SK-MEL-5 (cell line): ENCODE results near the gene WWC1. TPM values are rescaled to one million over a fixed set of nuclear protein-coding genes. Genes with fewer than 3 reads are reported as not detected.

Experiments
- DNase-seq: peaks from one replicate; pipeline ENCODE4 v3.0.0-alpha.2; 2016; ENCODE audit warnings: low read depth, low spot score
- in situ Hi-C: cut with HindIII; loops from 2 replicates; pipeline ENCODE4 v1.10.0; 2016; ENCODE audit warnings: low sequenced_read_pairs, high pct_unique_total_duplicates, low pct_unique_long_range_greater_than_20kb
- total RNA-seq: library from RNA; depleted of rRNA; stranded (reverse); fragments of >200 nt; shearing (Covaris generic); gene quantifications from 2 replicates; pipeline ENCODE4 v1.2.3, GENCODE V29; 2014

Gene WWC1
- total RNA-seq, 1 experiment from 2014 or later, result 12.7 TPM

DNA sequence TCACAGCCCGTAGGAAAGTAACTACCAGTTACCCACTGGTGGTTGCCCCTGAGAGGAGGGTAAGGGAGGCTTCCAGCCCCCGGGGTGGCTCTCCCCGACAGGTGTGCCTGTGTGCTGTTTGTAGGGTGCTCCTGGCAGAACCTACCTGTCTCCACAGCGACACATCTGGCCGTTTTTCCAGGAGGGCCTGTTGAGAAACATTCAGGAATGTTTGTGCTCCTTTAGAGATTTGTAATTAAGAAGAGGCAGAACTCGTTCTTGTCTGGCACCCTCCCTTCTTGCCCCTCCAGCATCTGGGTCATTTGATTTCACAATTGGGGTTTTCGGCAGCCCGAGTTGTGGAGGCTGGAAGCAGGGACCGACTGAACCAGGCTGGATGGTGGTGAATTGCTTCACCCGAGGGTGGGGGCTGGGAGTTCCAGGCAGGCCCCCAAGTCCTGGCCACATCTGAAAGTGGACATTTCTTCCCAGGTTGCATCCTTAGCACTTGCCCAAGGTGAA, 74.2 kb downstream of the WWC1 start:
- no peak for DNase-seq
- in situ Hi-C loops, result no loop called here

DNA sequence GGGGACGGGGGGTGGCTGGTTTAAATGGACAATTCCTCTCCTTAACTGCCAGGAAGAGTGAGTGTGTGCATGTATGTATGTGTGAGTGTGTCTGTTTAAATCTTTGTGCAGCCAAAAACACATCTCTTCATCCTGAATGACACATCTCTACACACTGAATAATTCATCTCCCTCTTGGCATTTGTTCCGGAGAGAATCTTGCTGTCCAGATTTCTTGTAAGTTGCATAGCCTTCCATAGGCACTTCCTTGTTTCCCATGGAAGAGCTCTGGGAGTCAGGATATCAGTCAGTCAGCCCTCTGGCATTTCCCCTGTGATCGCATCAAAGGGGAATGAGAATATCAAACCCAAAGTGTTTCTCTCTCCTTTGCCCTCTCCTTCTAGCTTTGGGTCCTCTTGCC, 74.7 kb downstream of the WWC1 start:
- peak; percentile 49 for DNase-seq
- in situ Hi-C loops, result no loop called here

DNA sequence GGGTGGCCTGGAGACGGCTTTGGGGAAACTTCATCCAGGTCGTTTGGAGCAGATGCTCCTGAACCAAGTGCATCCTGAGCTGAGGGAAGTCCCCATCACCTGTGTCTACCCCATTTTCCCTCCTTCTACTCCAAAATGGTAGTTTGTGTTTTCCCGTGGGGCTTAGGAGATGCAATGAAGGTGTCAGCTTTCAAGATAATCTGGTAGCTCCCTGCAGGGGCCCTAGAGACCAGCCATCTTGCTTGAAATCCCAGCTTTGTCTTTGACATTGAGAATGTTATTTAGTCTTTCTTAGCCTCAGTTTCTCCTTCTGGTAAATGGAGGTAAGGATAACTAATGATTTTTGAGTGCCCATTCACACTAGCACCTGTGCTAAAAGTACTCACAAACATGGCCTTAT, 77.4 kb downstream of the WWC1 start:
- no peak for DNase-seq
- in situ Hi-C loops, result no loop called here

DNA sequence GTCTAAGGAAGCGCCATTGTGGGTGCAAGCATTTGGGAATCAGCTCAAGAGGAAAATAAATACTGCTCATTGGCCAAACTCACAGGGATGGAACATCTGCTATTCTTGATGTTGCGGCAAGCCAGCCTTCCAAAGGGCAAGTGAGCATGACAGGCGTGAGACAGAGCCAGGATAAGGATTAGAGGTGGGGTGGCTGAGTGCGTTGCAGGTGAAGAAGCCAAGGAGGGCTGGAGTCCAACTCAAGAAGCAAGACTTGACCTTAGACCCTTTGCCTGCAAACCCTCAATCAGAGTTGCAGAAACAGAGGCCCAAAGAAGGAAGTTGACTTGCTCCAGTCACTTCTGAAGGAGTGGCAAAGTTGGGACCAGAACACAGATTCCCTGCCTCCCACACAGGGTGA, 79.4 kb downstream of the WWC1 start:
- no peak for DNase-seq
- in situ Hi-C loops, result no loop called here

DNA sequence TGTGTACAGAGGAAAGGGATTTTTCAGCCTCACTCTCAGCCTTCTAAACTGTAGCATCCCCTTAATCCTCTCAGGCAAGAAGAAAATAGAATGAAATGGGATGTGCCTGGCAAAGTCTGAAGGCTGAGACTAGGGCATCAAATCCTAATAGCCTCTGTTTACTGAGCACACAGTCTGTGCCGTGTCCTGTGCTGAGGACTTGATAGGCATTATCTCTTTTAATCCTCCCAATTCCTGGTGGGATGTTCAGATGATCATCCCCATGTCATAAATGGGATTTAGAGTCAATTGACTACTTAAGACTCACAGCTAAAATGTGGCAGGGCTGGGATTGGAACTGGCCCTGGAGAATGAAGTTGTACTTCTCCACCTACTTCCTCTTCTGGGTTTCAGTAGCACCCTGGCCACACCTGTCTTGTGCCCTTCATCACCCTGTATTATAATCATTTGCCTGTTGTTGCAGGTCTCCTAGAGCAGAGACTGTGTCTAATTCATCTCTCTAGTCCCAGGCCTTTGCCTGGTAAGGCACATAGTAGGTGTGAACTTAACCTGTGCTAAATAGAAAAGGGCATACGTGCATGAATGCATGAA, 81.0 kb downstream of the WWC1 start:
- no peak for DNase-seq
- in situ Hi-C loops, result no loop called here

DNA sequence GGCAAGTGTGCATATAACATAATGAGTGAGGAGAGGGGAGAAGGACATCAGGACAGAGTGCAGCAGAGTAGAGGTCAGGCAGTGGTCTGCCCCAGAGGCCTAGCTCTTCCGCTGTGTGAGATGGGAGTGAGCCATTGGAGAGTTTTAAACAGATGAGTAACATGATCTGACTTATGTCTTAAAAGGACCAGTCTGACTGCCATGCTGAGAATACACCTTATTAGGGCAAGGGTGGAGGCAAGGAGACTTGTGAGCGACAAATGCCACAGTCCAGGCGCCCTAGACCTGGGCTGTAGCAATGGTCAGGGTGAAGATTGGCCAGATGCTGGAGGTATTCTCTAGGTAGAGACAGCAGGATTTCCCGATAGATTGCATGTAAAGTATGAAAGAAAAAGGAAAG, 83.1 kb downstream of the WWC1 start:
- no peak for DNase-seq

DNA sequence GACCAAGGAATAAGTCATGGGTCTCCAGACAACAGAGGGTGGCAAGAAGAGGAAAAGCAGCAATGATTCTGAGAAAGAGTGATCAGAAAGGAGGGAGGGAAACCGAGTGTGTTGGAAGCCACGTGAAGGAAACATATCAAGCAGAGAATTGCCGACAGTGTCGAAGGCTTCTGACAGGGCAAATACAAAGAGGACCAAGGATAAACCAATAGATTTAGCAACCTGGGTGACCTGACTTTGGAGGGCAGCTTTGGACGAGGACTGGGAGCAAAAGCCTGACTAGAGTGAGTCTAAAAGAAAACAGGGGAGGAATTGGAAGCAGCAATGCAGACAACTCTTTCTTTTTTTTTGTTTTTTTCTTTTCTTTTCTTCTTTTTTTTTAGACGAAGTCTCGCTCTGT, 83.8 kb downstream of the WWC1 start:
- in situ Hi-C loops, result no loop called here
- DNase-seq, result no peak

More for the DNA sequence above, 83.1 kb downstream of the WWC1 start:
- in situ Hi-C loops, result no loop called here

DNA sequence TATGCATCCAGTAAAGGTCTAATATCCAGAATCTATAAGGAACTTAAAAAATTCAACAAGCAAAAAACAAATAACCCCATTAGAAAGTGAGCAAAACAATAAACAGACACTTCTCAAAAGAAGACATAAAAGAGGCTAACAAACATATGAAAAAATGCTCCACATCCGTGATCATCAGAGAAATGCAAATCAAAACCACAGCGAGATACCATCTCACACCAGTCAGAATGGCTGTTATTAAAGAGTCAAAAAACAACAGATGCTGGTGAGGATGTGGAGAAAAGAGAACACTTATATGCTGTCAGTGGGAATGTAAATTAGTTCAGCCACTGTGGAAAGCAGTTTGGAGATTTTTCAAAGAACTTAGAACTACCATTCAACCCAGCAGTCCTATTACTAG, 86.1 kb downstream of the WWC1 start:
- no peak for DNase-seq
- in situ Hi-C loops, result no loop called here

DNA sequence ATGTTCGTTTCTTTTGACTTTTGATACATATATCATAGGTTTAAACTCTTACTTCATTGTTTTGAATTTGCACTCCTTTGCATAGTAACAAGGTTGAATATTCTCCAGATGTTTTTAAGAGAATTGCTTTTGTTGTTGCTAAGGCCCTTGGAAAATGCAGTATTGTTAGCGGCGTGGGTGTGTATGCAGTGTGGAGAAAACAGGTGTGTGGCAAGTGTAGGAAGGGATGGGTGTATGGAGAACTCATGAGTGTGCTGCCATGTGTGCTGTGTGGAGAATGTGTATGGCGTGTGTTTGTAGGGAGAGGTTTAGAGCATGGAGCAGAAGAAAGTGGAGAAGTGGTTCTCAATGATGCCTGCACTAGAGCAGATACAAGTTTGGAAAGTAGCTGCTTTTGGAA, 87.3 kb downstream of the WWC1 start:
- no peak for DNase-seq
- in situ Hi-C loops, result no loop called here

DNA sequence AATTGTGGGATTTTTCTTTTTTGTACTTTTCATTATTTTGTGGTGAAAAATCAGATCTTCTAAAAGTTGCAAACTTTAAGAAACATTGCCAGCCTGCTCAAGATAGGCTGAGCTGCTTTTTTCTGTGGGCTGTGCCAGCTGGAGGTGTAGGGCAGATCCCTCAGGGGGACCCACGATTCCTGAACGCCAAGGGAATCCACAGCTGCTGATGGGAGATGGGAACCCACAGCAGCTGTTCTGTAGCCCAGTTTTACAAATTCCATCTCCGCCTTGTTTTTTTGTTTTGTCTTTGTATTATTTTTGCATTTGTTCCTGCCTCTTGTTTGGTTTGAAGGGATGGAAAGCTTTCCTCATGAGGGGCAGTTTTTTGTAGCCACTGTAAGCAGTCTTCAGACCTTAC, 91.0 kb downstream of the WWC1 start:
- in situ Hi-C loops, result no loop called here
- DNase-seq, result no peak

DNA sequence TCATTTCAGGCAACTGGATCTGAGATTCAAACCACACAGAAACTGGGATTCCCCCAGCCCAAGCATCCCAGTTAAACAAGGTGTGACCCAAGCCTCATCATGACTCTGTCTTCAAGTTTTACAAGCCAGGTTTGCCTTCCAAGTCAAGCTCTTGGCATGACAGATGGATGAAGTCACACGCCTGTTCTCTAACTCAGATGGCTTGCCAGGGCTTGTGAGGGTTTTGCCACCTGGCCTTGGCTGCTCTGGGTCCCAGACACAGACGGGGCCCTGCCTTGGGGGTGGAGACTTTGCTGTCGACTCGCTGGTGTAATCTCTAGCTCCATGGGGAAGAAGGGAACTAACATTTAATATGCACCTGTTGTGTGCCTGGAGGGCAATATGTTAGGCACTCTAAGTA, 99.0 kb downstream of the WWC1 start:
- DNase-seq, result no peak
- in situ Hi-C loops, result no loop called here

DNA sequence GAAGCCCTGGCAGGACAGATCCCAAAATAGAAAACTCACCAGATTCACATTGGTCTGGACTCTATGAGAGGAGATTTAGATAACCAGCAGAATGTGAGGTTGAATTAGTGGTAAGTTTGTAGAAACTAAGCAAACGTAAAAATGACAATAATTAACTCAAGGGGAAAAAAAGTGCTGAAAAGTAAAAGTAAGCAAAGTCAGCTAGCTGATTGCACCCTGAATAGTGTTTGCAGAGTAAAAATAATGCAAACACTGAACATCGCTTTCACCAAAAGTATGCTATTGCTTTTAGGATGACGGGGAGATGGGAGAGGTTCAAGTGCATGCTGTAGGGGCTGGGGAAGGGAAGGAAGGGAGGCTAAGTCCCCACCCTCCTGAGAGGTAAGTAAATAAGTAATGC, 102.3 kb downstream of the WWC1 start:
- DNase-seq, result no peak
- in situ Hi-C loops, result no loop called here

DNA sequence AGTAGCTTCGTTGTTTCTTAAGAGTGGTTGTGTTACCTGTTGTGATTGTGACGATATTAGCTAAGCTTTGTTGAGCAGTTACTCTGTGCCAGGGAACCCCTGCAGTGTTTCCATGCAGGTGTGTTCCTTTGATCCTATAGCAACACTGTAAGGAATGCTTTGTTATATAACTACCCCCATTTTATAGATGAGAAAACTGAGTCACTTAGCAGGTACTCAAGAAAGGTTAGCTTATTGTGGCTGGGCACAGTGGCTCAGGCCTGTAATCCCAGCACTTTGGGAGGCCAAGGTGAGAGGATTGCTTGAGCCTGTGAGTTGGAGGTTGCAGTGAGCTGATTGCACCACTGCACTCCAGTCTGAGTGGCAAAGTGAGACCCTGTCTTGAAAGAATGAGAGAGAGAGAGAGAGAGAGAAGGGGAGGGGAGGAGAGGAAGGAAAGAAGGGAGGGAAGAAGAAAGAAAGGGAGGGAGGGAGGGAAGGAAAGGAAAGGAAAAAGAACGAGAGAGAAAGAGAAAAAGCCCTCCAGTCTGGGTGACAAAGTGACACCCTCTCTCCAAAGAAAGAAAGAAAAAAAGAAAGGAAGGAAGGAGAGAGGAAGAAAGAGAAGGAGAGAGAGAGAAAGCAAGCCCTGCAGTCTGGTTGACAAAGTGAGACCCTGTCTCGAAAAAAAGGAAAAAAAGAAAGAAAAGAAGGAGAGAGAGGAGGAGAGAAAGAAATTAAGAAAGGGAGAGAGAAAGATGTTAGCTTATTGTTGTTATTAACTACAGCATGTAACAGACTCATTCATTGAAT, 109.2 kb downstream of the WWC1 start:
- in situ Hi-C loops, result no loop called here
- DNase-seq, result no peak

DNA sequence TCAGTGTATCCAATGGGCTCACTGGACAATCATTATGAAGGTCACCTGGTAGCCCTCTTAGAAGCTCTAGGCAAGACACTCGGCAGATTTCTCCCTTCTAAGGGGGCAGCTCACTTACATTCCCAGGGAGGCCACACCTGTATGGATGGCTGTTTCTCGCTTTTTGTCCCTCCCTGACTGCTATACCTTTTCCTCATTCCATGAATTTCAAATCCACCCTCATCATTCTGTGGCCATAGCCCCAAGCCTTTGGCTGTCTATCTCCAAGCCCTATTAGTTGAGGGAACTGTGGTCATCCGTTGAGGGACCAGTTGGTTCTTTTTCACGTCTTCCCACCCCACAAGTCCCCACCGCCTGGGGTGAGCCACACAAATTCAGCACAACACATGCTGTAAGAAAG, 109.8 kb downstream of the WWC1 start:
- in situ Hi-C loops, result no loop called here
- no peak for DNase-seq

DNA sequence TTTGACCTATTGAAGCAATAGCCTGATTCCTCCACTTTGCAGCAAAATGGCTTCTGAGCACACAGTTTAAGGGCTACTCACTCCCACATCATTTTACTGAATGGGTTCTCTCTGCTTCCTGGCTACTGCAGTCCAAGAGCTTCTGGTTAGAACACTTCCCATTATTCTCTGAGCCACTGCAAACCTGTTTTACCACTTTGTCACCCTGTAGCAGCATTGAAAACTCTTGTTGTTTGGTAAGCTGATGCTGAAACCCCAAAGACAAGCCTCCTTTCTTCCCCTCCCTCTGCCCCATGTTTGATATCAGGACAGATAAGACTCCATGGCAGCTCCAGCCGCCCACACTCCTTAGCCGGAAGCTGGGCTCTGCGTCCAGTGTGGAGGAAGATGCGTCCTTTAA, 110.4 kb downstream of the WWC1 start:
- DNase-seq, result no peak
- in situ Hi-C loops, result no loop called here

DNA sequence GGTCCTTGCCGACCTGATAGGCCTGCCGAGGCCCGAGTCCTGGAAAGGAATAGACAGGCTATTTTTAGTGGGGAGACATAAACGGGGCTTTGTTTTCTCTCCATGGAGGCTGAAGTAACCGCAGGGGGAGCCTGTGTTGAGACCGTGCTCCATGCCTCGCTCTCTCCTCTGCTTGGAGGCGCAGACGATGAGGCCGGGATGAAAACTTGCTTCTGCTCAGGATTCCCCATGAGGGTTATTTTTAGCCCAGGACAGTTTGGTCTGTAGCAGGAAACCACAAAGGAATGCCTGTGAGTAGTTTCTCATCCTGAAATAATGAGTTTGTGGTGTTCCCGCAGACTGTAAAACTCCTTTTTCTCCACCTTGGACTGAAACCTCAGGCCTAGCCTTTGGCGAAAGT, 112.9 kb downstream of the WWC1 start:
- in situ Hi-C loops, result no loop called here
- DNase-seq, result peak; percentile 74

DNA sequence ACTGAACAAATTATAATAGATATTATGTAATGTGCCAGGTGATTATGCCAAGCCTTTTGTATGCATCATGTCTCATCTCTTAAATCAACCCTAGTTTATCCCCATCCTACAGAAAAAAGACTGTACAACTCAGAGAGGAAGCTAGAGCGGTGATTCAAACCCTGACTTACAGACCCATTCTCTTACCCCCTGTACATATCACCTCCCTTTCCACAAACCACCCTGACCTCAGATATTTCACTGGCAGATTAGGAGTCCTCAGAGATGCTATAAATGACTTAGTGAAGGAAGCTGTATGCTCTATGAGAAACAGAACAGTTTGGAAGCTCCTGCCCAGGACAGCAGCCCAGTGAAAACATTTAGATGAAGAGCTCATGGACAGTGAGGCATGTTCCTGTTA, 115.8 kb downstream of the WWC1 start:
- DNase-seq, result no peak
- in situ Hi-C loops, result no loop called here

DNA sequence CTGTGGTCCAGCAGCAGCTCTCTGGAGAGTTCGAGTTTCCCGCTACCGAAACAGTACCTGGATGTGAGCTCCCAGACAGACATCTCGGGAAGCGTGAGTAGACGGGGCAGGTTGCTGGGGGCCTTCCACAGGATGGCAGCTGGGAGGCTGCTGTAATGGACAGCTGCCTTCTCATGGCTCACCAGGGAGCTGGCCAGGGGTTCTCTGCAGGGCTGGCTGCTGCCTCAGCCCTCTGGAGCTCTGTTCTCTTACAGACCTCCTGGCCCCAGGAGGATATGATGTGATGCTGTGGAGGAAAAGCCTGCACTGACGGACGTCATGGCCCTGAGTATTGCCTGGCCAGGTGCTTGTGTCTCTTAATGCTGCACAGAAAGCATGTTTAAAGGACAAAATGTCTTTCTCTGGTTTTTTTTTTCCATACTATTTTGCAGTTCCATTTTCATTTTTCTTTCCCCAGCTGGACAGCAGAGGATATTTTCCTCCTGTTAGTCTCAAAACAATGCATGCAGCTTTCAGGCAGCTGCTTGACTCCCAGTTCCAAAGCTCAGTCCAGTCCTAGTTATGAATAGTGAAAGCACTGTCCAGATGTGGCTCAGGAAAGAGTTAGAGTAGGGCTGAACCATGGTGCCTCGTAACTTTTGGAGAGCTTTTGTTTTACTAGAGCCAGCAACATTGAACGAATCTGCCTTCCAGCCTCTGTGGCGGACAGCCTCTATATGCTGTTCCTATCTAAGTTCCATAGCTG, 117.3 kb downstream of the WWC1 start:
- in situ Hi-C loops, result no loop called here
- no peak for DNase-seq
